Activated effector memory CD4-positive, alpha-beta T cell treated with Interleukin-2 at 50 U/mL for 16 hours (primary cell): ENCODE measurements around the gene ZNF775.

ENCODE experiments used
- DNase-seq: peaks from one replicate; pipeline ENCODE4 v3.0.0-alpha.2; 2020

The ZNF775 gene

DNA sequence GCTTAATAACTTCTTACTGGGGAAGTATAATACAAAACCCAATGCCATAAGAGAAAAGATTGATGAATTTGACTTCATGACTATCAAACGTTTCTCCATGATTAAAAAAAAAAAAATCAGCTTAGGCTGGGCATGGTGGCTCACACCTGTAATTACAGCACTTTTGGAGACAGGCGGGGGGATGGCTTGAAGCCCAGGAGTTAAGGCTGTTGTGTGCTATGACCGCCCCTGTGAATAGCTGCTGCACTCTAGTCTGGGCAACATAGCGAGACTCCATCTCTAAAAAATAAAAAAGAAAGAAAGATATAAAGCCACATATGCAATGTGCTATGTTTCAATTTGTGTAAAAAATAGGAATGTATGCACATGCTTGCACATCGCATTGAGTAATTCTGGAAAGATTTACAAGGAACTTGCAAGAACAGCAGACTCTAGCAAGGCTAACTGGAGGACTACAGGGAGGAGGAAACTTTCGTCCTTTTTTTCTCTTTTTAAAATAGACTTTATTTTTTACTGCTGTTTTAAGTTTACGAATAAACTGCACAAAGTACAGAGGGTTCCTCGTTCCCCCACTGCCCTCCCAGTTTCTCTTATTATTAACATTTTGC lies 27.4 kb upstream of the ZNF775 start:
- no peak for DNase-seq

DNA sequence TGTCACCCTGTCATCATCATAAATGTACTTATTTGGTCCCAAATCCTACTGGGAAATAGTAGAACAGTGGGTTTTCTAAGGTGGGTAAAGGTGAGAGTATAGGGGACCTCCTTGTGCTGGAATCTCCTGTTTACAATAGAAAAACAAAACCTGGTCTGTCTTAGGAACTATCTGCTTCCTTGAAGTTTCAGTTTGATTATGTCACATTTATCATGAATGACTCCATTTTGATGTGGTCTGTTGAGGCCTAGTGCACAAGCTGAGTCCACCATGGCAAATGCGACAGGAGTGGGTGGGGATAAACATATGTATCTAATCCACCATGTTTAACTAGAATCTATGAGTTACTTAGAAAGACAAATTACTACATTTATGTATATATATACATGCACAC lies 23.5 kb upstream of the ZNF775 start:
- no peak for DNase-seq

DNA sequence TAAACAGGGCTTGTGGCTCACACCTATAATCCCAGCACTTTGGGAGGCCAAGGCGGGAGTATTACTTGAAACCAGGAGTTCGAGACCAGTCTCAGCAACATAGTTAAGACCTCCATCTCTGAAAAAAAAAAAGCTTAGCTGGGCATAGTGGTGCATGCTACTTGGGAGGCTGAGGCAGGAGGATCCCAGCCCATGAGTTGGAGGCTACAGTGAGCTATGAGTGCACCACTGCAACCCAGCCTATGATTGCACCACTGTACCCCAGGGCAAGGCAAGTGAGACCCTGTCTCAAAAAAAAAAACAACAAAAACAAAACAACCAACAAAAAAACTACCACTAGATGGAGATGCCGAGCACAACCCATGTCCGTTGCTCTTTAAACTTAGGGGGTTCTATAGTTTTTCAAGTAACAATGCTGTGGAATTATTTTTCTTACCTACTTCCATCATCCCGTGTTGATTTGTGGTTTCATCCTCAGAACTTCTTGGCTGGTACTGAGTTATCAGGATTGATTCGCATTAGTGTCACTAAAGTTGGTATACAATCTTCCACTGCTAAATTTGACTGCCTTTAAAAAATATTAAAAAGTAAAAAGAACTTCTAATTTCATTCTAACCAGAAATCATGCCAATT lies 22.7 kb upstream of the ZNF775 start:
- no peak for DNase-seq

DNA sequence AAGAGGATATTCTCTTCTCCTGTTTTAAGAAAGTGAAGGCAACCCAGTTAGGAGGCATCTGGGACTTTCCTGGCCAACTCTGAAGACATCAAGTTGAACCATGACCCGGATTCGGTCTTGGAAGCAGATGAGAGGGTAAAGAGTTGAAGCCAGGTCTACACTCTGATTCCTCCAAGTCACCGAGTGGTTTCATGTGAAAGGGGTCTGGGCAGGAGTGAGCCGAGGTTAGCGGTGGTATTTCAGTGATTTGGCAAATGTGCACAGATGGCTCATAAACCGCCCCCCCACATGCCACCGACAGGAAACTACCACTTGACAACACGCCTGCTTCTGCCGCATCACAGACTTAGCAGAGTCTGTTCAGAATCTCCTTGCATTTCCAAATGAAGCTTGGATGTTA lies 21.9 kb upstream of the ZNF775 start:
- peak; percentile 48 for DNase-seq

DNA sequence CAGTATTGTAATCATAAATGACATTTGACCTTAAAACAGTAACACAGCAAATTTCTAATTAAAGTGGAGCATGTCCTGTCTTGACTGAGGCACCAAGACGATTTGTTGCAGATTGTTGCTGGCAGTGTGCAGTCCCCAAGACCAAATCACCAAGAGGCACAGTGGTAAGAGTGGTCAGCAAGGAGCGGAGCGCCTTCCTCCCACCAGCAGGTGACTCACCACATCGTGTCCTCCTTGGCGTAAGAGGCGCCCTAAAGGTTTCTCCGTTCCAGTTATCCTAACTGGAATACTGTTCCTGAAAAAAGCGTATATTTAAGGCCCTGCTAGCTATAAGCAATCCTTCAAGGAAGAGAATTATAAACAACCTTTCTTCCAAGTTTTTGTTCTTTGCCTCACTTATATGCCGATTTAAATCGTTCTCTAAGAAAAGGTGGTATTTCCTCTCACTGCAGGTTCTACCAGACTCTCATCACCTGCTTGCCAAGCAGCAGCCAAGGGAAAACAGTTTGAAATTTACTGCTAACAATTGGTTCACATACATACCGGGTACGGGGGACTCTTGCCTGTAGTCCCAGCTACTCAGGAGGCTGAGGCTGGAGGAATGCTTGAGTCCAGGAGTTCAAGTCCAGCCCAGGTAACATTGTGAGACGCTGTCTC lies 21.2 kb upstream of the ZNF775 start:
- DNase-seq: no peak

DNA sequence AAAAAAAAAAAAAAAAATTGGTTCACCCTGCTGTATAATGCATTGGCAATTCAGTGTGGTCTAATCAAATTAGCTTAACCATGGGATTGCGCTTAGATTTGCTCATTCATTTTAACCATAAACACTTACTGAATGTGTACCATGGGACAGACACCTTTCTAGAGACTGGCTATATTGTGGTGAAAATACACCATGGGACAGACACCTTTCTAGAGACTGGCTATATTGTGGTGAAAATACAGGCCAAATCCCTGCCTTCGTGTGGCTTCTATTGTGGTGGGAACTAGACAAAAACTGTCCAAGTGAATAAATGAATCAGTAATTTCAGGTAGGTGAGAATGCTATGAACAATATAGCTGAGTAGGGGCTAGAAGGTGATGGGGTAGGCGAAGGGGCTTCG lies 20.7 kb upstream of the ZNF775 start:
- DNase-seq: no peak

DNA sequence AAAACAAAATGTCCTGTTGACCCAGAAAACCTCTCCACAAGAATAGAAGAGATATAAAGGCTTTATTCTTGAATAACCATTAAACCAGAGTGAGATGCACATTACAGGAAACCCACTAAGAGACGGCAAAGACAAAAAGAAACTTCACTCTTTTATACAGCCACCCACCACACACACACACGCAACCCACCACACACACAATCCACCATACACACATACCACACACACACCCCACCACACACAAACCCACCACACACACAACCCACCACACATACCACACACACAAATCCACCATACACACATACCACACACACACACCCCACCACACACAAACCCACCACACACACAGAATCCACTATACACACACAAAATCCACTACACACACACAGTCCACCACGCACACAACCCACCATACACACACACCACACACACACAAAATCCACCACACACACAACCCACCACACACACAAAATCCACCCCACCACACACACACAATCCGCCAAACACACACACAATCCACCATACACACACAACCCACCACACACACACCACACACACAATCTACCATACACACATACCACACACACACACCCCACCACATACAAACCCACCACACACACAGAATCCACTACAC lies 20.0 kb upstream of the ZNF775 start:
- no peak for DNase-seq

DNA sequence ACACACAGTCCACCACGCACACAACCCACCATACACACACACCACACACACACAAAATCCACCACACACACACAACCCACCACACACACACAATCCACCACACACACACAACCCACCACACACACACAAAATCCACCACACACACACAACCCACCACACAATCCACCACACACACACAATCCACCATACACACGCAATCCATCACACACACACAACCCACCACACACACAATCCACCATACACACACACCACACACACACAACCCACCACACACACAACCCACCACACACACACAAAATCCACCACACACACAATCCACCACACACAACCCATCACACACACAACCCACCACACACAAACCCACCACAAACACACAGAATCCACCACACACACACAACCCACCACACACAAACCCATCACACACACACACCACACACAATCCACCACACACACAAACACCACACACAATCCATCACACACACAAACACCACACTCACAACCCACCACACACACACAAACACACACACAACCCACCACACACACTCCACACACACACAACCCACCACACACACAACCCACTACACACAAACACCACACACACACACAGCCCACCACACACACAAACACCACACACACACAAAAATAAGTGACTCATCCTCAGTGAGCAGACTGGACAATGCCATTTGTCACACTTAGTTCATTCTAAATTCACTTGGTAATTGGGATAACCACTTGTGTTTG lies 19.3 kb upstream of the ZNF775 start:
- no peak for DNase-seq

DNA sequence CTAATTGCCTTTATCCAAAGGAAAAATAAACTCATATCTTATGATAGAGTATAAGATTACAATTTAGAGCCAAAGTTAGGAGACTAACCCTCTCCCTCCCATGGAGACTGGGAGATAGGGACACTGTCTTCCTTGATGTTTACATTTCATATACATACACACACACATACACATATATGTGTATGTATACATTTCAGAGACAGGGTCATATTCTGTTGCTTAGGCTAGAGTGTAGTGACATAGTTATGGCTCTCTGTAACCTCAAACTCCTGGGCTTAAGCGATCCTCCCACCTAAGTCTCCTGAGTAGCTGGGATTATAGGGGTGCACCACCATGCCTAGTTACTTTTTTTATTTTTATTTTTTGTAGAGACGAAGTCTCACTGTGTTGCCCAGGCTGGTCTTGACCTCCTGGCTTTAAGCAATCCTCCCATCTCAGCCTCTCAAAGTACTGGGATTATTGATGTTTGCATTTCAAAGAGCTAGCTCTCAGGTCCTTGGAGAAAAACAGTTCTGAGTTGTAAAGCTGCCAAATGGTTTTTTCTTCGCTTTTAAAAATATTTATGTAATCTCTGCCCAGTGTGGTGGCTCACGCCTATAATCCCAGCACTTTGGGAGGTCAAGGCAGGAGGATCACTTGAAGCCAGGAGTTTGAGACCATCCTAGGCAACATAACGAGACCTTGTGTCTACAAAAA lies 18.6 kb upstream of the ZNF775 start:
- no peak for DNase-seq

DNA sequence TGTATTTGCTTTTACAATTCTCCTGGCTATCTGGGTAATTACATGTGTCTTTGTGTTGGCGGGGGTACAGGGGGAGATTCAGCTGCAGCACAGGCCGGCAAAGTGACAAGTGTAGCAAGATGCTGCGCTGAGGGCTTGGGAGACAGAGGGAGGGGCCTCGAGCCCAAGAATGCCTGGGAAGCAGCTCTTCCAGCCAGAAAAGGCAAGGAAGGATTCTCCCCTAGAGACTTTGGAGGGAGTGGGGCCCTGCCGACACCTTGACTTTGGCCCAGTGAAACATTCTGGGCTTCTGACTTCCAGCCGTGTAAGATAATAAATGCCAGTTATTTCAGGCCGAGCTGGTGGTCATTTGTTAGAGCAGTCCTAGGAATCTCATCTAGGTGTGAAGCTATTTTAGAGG lies 17.7 kb upstream of the ZNF775 start:
- DNase-seq: no peak

DNA sequence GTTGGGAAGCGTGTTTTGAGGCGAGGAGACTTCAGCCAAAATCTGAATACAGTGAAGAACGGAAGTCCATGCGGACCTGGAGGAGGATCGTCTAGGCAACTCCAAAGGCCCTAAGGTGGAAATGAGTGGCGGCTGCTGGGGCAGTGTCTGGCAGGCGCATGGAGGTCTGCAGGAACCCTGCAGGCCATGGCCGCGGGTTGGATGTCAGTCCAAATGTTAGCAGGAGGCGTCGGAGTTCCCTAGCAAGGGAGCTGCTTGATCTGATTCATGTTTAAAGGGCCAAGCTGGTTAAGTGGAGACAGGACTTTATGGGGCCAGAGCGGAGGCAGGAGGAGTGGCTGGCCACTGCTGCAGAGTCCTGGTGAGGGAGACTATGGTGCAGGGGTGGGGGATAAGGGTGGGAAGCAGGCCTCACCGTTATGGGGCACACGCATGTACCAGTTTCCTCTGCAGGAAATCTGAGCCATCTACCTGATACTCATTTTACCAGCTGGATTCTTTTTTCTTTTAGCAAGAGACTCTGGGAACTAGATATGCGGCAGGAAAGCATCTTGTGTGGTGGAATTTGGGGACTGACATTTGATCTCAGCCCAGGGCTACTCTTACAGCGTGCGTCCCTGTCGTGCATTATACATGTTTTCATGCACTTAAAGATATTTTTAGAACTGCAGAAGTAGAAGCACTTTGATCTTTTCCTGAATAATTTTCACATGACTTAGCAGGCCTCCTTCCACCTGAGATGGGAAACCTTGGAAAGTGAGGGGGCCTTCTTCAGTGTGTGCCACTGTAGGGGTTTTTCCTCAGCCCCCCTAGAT lies 17.1 kb upstream of the ZNF775 start:
- DNase-seq: no peak

DNA sequence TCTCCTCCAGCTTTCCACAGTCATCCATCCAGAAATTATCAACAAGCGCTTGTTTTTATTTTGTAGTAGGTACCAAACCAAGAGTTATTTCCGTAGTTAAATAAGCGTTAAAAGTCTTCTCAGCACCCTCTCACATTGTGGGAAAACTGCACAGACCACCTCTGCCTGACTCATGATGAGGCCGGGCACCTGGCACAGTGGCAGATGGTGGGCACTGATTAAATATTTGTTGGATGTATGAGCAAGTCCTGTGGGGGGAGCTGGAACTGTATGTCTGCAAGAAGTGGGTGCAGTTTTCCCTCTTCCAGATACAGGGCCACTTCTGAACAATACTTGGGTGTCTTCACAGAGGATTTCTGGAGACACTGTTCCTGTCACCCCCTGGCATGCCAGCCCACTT lies 15.8 kb upstream of the ZNF775 start:
- no peak for DNase-seq

DNA sequence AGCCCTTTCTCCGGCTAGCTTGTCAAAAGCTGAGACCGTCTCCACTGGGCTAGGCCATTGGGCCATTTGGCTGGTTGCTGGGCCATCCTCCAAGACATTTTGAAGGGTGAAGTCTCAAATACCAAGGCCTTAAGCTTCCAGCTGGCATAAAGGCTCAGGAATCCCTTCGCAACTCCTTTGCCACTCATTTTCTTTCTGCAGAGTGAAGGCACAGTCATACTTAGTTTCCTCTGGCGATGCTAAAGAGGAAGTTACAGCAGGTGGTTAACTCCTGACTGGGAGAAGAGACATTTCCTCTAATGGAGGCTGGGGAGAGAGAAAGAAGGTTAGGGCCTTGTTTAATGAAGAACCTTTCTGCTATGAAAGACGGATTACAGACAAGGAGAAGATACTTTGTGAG lies 15.3 kb upstream of the ZNF775 start:
- DNase-seq: no peak

DNA sequence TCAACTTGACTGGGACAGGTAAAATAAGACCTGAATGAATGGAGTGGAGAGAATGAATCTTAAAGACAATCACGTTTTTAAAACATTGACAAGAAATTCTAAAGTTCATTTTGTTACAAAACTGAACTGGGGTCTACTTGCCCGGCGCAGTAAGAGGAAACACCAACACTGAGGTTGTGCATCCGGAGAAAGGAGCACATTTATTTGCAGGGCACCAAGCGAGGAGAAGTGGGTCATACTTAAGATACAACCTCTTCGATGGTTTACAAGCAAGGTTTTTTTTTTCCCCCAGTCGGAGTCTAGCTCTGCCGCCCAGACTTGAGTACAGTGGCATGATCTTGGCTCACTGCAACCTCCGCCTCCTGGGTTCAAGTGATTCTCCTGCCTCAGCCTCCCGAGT lies 13.9 kb upstream of the ZNF775 start:
- no peak for DNase-seq

DNA sequence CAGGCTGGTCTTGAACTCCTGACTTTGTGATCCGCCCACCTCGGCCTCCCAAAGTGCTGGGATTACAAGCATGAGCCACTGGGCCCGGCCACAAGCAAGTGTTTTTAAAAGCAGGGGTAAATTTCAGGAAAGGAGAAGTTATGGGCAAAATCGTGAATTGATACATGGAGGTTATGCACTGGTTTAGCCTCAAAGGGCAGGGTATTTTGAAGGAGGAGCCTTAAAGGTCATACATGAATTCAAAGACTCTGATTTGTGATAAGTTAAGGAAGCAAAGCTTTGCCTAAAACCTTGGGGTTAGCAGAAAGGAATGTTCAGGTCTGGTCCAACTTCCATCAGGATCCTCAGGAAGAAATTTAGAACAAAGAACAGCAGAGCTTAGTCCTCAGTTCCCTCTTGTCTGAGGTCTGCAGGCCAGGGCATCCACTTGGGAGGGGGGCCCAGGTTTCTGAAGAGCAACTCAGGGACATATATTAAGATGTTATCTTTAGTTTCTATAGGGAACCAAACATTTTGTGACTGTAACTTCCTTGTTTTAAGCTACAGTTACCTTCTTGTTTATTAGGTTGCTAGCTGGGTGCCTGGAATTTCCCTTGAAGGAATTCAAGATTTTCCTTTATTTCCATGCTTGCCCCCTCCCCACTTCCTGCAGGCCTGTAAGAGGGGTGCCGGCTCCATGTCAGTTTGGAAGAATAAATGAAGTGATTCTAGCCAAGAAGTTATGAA lies 13.3 kb upstream of the ZNF775 start:
- DNase-seq: no peak

DNA sequence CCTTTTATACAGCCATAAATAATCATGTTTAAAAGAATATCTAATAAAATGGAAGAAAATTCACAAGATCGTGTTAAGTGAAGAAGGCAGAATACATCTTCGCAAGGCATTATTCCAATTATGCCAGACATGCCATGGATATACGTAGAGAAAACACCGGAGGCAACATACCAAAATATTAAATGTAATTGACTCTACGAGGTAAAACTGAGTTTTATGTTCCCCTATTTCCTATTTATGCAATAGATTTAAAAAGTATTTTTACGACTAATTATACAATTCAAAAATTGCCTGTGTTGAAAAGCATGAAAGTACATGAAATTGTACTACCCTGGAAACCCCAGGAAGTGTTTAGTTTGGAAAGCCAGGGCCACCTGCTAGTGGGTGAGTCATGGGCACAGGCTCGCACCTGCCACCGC lies 11.4 kb upstream of the ZNF775 start:
- no peak for DNase-seq

DNA sequence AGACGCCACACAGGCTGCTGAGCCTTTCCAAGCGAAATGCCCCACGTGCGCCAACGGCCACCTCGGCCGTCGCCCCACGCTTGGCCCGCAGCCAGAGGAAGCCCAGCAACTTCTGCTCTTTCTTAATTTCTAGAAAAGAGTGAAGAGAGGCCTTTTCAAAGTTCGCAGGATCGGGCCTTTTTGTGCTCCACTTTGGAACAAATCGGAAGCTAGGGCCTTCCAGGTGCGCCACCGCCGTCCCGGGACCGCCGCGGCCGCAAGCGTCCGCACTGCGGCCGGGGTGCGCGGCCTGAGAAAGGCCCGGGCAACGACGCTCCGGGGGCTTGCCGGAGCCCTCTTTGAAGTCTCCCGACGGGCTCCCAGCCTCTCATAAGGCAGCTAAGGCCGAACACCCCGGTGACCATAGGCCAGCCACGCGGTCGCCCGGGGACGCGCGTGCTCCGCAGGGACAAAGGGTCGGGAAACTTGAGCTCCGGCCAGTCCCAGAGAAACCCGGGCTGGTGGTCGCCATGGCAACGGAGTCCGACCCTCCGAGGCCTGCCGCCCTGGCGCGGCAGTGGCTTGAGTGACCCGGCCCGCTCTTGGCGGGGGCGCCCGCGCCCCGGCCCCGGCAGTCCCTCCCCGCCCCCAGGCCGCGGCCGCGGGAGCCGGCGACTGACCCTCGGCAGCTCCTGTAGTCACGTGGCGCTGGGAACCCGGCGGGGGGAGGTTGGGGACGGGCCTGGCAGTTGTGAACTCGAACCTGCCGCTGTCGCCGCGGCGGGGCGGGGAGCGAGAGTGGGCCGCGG lies 10.8 kb upstream of the ZNF775 start, which contains the start of gene REPIN1:
Gene REPIN1, plus strand, starts transcription at position 727 of the 788 bp plus-strand sequence. CDS start 890 bp downstream, outside the sequence.
- peak; percentile 67 for DNase-seq

DNA sequence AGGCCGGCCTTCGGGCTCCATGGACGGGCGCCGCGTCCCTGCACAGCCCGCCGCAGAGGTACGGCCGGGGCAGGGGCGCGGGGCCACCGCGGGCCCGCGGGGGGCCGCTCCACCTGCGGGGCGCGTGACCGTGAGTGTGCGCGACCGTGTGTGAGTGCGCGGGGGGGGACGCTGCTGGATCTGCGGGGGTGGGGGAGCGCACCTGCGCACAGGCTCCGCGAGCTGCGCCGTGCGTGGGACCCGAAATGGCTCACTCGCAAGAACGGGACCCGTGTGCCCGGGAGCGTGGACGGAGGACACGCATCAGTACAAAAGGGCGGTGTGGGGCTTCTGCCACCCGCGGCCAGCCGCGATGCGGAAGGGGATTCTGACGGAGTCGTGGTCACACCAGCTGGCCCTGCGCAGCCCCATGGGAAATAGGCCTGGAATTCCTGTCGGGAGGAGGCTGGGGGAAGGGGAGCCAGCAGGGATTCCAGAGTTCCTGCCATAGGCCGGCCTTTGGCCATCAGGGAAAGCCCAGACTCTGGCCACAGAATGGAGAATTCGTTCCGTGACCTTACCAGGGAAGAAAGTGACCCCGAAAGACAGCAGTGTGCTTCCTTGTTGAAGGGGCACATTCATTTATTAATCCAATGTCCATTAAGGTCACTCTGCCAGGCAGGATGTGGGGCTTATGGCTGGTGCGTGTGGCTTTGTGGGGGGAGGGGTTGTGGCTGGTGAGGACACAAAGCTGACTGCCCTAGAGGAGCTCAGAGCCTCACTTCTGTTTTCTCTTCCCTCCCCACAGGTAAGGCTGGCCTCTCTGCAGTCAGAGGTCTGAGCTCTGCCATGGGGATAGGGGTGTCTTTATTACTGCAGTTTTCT lies 10.0 kb upstream of the ZNF775 start:
- DNase-seq: no peak
